ENCODE results near the gene BCDIN3D.

DNA sequence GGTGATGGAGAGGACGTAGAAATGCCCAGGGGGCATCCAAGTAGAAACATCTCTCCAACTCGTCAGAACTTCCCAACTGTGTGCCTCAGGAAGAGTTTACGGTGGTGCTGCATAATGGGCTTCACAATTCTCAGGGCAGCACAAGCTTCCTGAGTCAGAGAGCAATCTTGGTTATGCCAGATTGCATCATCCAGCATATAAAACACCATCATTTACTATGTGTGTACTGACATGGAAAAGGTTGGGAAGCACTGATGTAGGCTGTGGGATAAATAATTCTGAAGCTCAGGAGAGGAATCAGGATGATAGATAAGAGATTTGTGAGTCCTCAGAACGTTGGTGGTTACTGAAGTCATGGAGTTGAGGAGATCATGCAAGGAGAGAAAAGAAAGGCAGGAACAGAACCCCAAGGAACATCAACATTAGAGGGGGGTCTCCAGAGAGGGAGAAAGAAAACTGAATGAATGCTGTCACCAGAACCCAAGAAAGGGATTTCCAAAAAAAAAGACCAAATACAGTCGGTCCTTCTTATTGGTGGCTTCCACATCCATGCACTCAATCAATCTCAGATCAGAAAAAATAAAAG, 10.0 kb downstream of the BCDIN3D start:
- TF ChIP-seq POLR2AphosphoS5 (IDR thresholded peaks at IDR 0.05; ENCODE audit: low read depth, low read length) (no peak), TAF1 (IDR thresholded peaks at IDR 0.05; ENCODE audit: borderline replicate concordance, insufficient read depth, low read length) (no peak), SIN3A (IDR thresholded peaks at IDR 0.05; ENCODE audit: borderline replicate concordance, insufficient read depth, low read length) (no peak), FOXP2 (optimal IDR thresholded peaks at IDR 0.05; ENCODE audit: borderline replicate concordance, extremely low read depth, extremely low read length, insufficient read depth) (no peak)
- TF ChIP-seq, protein P1, sequence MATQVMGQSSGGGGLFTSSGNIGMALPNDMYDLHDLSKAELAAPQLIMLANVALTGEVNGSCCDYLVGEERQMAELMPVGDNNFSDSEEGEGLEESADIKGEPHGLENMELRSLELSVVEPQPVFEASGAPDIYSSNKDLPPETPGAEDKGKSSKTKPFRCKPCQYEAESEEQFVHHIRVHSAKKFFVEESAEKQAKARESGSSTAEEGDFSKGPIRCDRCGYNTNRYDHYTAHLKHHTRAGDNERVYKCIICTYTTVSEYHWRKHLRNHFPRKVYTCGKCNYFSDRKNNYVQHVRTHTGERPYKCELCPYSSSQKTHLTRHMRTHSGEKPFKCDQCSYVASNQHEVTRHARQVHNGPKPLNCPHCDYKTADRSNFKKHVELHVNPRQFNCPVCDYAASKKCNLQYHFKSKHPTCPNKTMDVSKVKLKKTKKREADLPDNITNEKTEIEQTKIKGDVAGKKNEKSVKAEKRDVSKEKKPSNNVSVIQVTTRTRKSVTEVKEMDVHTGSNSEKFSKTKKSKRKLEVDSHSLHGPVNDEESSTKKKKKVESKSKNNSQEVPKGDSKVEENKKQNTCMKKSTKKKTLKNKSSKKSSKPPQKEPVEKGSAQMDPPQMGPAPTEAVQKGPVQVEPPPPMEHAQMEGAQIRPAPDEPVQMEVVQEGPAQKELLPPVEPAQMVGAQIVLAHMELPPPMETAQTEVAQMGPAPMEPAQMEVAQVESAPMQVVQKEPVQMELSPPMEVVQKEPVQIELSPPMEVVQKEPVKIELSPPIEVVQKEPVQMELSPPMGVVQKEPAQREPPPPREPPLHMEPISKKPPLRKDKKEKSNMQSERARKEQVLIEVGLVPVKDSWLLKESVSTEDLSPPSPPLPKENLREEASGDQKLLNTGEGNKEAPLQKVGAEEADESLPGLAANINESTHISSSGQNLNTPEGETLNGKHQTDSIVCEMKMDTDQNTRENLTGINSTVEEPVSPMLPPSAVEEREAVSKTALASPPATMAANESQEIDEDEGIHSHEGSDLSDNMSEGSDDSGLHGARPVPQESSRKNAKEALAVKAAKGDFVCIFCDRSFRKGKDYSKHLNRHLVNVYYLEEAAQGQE (IDR thresholded peaks at IDR 0.05; ENCODE audit: insufficient read depth in 1 of 2, low read depth in 2 of 2, low read length in 2 of 2), result no peak
